GM21360 (cell line): ENCODE data around the gene NPW.
"Not testable (repeated sequence)": the region's sequence is repeated elsewhere in the genome, so short reads cannot be mapped to it uniquely, and the experiment has no call there.

Source experiments
- ATAC-seq: cut with Tn5 transposase; IDR thresholded peaks from one replicate; pipeline ENCODE4 v1.9.1; 2021; ENCODE audit warnings: mild to moderate bottlenecking, moderate library complexity; ENCODE audit not compliant: unreplicated experiment

NPW gene

GRCh38 chr16:2019921-2020831 is 591 bp downstream of the NPW start:
- no peak for ATAC-seq

DNA sequence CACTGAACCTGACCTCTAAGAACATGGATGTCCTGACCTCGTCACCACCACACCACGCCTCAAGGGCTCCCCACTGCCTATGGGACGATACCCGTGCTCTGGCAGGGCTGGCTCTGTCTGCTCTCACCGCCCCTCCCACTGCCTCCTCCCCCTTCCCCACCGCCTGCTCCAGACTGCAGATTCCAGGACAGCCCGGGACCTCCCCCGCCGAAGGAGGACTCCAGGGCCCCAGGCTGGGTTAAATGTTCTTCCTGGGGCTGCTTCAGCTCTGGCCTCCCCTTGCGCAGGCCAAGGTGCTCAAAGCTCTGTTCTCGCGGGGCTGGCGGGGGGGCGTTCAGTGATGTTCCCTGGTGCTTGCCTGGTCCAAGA is 3.1 kb downstream of the NPW start:
- peak; percentile 14 for ATAC-seq

DNA sequence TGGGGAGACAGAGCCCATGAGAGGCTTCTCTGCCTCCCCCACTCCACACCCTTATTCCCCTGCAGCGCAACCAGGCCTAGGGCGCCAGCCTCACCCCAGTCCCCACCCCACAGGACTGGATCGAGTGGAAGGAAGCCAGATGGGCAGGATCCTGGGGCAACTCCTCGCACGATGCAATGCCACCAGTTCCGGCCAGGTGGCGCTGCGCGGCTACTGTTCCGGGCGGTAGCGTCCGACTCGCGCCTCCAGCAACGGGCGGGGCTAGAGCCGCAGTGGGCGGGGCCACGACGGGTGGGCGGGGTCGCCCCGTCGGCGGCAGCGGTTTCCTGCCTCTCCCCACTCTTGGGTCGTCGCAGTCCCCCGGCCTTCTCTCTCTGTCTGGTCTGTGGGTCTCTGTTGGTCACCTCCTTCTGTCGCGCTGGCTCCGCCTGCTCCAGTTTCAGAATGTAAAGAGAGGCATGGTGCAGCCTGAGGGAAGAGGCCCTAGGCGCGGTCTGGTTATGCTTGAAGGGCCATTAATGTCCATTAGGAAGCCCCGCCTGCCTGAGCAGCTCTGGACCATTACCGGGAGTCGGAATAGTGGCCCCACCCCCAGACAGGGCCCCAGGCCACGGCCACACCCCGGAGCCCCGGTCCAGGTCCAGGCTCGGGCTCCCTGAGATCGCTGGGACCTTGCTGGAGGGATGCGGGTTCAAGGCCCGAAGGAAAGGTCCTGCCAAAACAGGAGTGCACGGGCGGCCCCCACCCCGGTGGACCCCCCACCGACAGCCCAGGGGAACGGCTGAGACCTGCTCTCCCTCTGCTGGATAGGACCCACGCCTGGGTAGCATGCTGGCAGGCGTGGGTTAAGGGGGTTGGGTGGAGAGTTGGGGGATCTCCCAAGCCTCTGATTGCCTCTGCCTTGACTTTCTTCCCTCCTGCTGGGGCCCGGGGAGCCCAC is 3.8 kb downstream of the NPW start:
- peak; percentile 62 for ATAC-seq

DNA sequence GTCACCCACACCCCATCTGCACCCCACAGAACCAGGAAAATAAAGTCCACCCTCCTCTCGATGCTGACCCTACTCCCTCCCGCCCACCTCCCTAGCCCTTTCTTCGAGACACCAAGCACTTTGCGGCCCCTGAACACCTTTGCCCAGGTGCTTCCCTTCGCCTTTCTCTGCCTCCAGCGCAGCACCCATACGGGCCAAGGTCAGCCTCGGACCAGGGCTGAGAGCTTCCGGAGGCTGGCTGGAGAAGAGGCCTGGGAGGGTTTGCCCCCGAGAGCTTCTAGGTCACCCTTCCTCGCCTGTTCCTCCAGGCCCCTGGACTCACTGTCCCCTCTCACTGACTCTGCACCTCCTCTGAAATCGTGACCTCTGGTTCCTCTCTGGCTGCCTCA is 4.4 kb downstream of the NPW start:
- ATAC-seq: no peak

GRCh38 chr16:2025251-2025650 is 5.7 kb downstream of the NPW start:
- ATAC-seq: no peak

GRCh38 chr16:2025878-2026460 is 6.4 kb downstream of the NPW start:
- ATAC-seq: no peak

- no peak for ATAC-seq
Measured at GRCh38 chr16:2026461-2027023, 7.0 kb downstream of the NPW start, which contains the start of gene NHERF2. Gene NHERF2, plus strand, starts transcription at chr16:2026902. Its CDS starts 104 bp downstream, at chr16:2027006.

GRCh38 chr16:2027024-2028010 is 7.7 kb downstream of the NPW start:
- ATAC-seq: no peak

DNA sequence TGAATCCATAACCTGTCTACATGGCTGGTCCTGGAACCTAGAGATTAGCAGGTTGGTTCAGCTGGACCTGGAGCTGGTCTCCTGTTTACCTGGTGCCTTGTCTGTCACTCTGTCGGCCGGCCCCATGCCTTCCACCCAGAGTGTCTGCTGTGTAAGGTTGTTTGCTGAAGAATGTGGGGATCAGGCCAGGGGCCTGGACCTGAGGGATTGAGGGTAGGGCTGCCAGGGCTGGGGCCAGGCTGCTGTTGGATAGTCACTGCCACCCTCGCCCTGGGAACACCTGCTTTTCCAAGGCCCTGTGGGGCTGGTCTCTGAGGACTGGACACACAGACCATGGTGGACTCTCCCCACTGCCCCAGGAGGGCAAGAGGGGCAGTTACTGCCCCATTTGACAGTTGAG is 8.6 kb downstream of the NPW start:
- ATAC-seq: no peak

DNA sequence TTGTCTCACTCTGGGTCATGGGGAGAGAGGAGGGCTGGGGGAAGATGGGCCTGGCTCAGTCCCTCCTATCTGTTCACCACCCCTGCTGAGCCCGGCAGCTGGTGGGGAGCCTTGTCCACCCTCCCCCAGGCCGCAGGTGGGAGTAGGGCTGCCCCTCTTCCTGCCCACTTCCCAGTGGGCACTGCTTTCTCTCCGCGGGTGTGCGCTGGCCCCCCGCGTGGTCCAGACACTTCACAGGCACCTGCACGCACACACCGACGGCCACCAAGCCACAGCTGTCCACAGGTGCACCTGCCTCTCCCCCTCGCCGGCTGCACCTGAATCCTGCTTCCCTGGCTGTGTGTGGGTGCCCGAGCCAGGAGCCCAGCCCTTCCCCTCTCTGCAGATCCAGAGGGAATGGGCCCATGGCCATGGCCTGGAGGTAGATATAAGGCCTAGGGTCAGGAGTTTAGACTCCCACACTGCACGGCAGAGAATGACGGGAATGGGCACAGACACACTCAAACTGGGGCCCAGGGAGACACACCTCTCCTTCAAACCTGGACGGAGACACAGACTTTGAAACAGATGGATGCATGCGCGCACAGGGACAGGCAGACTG is 9.1 kb downstream of the NPW start:
- ATAC-seq: no peak

- ATAC-seq: no peak
Measured at GRCh38 chr16:2029350-2029749, 9.8 kb downstream of the NPW start.

DNA sequence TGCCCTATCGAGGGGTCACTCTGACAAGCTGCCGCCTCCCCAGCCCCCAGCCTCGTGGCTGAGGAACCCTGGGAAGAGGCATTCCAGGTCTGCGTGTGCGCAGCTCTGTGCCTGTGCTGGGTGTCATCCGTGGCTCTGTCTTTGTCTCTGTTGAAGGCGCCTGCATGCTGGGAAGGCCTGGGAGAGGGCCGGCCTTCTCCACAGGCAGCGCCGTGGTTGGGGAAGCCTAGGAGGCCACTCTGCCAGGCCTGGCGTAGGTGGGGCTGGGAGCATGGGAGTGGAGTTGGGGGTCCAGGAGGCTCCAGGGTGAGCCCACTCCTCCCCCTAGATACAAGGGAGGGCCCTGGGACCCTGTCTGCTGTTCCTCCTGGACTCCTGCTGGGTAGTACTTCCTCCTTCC is 10.5 kb downstream of the NPW start:
- ATAC-seq: no peak

DNA sequence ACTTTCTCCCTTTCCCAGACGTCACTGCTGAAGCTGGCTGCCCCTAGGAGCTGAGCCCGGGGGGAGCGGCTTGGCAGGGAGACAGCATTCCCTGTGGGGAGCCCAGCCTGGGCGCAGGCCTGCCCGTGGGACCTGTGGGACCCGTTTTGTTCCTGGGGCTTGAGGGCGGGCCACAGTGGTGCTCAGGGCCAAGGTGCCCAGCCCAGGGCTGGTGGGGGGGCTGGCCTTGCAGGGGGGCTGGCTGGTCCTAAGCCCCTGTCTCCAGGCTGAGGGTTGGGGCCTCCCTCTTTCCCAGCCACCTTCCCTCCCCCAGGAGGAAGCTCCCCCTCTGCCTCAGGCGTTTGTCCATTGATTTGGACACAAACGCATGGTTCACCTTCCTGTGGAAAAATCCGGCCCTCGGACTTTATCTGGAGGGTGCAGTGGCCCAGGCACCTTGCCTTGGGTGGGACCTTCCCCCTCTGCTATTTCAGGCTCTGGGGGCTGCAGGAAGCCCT is 11.5 kb downstream of the NPW start:
- ATAC-seq: no peak

- ATAC-seq: no peak
Measured at GRCh38 chr16:2032285-2033056, 12.9 kb downstream of the NPW start.

GRCh38 chr16:2033057-2033908 is 13.7 kb downstream of the NPW start:
- ATAC-seq: no peak

- not testable (repeated sequence) for ATAC-seq
Measured at GRCh38 chr16:2033909-2034695, 14.5 kb downstream of the NPW start.
